ENCODE measurements around the gene GRHL3. TPM values are rescaled to one million over a fixed set of nuclear protein-coding genes. Genes with fewer than 3 reads are reported as not detected.

The GRHL3 gene
- total RNA-seq, 4 donors from 2014 or later: not detected

- no peak for TF ChIP-seq CTCF (IDR thresholded peaks at IDR 0.05; ENCODE audit: low read depth)
These were observed 62.1 kb downstream of the GRHL3 start for GRCh38 chr1:24381256-24381655.

DNA sequence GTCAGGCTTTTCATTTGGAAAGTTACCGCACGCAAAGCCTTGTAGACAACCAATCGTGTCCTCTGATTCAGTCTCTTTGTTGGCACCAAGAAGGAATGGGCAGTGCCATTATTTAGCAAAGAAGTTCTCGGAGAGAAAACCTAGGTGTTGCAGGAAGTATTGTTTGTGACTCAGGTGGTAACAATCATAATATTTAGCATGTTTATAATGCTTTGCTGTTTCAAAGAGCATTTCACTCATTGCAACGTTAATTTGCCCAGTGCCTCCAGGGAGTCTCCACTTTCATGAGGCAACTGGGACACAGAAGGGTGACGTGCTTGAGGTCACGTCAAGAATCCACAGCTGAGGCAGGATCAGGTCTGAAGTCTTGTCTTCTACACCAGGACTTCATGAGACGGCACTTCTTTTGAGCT lies 63.0 kb downstream of the GRHL3 start:
- TF ChIP-seq CTCF (IDR thresholded peaks at IDR 0.05; ENCODE audit: low read depth): no peak

DNA sequence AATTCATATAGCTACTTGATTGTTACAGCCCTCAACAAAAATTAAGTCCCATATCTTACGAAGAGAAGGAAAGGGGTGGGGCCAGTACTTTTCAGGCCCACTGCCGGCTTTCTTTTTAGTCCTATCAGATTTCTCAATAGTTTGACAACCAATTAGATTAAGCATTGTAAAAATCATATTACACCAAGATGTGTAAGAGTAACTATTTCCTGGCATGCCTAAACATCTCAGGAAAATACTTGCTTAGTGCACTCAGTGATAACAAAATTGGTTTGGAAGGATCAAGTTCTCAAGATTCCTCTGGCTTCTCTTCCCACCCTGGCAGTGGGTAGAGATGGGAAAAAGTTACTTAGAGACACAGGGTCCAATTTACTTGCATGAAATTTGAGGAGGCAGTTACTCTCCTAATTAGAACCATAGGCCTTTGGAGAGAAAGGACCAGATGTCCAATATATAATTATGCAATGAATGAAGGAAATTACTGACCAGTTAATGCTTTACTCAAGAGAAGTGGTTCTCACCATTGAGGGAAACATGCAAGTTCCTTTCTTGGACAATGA lies 64.3 kb downstream of the GRHL3 start:
- TF ChIP-seq CTCF (IDR thresholded peaks at IDR 0.05; ENCODE audit: low read depth): no peak

- no peak for TF ChIP-seq CTCF (IDR thresholded peaks at IDR 0.05; ENCODE audit: low read depth)
These were observed 65.3 kb downstream of the GRHL3 start for GRCh38 chr1:24384251-24385090.

GRCh38 chr1:24385160-24385940 lies 66.2 kb downstream of the GRHL3 start:
- no peak for TF ChIP-seq CTCF (IDR thresholded peaks at IDR 0.05; ENCODE audit: low read depth)

DNA sequence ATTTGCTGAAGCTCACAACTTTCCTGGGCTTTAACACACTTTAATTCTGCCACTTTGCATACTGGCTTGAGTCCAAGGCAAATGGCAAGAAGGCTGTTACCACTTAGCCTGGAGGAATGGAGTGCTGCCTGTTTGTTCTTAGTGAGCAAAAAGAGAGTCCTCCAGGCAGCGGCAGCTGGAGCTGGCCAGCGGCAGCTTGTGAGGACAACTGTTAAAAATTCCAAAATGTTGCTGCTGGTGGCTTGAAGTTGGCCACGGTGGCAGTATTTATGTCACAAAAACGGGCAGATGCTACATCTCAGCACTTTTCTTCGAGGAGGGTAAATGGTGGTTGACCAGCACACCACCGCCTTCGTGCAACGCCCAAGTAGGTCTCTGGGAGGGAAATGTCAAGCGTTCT lies 67.1 kb downstream of the GRHL3 start:
- TF ChIP-seq CTCF (IDR thresholded peaks at IDR 0.05; ENCODE audit: low read depth): no peak

DNA sequence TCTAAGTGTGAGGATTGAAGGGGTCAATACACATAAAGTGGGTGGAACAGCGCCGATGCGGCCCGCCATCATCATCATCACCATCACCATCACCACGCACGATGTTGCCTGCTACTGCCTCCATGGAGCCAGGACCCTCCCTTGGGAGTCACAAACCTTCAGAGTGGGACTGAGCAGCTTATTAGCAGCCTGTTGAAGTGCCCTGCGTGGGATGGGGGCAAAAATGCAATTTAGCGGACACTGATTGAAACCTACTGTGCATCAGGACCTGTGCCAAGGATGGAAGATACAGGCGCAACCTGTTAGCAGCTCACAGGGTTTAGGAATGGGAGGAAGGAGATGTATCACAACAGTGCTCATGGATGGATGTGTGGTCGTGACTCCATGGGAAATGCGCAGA lies 67.8 kb downstream of the GRHL3 start:
- TF ChIP-seq CTCF (IDR thresholded peaks at IDR 0.05; ENCODE audit: low read depth): no peak

All from subcutaneous adipose tissue (tissue), 4 donors.